IPS DF 4.7 (cell line): ENCODE measurements around the gene PTPRJ.

Source experiments
- DNase-seq: peaks from one replicate; pipeline ENCODE4 v3.0.0-alpha.2; 2013; ENCODE audit warnings: low spot score; ENCODE audit errors: extremely low read depth

The PTPRJ gene

GRCh38 chr11:47994417-47994816 is 14.1 kb downstream of the PTPRJ start:
- no peak for DNase-seq

DNA sequence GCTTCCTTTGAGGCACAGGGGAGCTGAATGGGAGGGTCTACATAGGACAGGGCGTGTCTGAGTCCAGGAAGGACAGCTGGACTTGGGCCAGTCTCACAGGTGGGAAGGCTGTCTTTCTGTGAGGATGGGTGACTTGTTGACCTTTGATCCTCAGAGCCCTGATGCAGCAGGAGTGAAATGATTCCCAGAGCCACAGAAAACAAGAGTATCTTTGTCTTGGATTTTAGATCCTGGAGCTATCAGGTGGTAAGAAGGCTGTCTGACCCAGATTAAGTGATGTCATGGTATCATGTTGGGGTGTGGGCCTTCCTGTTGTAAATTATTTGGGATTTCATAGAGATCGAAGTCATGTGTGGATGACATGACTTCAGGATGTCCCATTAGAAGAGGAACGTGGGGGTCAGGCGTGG is 15.0 kb downstream of the PTPRJ start:
- DNase-seq: no peak

DNA sequence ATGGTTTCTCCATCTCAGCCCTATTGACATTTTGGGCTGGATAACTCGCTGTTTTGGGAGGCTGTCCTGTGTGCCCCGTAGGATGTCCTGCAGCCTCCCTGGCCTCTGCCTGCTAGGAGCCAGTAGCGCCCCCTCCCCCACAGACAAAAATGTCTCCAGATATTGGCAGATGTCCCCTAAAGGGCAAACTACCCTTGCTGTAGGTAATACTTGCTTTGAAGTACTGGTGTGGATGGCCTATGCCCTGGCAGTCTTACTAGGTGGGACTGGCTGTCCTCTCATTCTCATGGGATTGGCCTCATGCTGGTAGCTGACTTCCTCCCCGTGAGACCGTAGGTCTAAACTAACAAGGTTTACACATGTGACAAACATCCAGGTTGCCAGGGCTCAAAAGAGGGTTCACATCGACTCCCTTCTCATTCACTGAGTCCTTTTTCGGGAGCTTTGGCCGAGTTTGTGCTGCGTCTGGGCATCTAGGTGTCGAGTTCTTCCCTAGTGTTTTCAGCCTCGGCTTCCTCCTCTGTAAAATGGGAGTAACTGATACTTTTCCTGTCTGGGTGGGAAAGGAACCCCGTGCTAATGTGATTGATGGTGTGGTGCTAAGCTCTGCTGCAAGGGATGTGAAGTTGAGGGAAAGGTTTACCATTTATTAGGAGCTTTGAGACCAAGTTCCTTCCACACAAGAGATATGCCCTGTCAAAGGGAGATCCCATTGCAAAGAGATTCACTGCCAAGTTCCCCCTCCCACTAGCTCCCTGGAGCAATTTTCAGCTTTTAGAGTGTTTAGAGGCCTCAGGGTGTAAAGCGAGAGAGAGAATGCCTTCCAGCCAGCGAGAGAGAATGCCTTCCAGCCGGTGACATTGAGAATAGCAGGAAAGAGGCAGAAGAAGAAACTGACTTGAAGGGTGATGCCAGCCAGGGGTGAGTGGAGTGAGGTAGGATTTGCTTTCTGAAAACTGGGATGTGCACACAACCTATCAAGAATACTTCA is 17.0 kb downstream of the PTPRJ start:
- DNase-seq: no peak

GRCh38 chr11:47998345-47998732 is 18.0 kb downstream of the PTPRJ start:
- no peak for DNase-seq

DNA sequence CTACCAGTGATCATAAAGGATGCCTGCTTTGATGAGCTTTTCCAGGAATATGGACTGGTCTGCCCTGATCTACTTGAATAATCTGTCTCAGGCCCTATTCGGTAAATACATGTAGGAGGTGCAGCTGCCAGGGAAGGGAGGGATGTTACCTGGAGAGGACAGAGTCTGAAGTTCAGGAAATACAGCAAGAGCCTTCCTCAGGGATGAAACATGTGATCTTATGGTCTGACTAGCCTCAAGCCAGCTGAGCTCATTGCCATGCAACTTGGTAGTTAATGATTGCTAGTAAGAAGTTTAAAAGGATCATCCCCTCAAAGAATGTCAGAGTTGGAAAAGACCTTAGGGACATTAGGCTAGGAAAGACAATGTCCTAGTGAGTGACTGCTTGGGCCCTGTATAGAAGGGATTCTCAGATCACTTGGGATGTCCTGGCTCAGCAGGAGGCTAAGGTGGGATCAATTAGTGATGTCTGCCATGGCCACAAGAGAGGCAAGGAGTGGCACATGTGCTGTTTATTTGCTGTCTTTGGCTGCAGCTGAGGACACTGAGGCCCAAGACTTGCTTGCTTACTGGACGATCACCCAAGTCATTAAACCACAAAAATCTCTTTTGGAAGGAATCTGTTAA is 18.5 kb downstream of the PTPRJ start:
- no peak for DNase-seq

DNA sequence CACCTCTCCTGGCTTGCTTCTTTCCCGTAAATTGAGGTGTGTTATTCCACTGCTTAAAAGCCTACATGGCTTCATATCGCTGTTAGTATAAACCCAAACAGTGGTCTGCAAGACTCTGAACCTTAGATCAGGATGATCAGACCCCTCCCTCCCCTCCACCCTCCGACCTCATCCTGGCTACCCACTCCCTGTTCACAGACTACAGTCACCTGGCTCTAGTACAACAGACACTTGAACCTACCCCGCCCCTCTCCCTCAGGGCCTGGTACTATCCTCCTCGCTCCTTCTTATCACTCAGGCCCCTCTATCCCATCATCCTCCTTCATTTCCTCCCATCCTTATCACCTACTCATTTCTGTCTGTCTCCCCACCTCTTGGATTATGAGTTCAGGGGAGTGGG is 20.1 kb downstream of the PTPRJ start:
- DNase-seq: no peak

DNA sequence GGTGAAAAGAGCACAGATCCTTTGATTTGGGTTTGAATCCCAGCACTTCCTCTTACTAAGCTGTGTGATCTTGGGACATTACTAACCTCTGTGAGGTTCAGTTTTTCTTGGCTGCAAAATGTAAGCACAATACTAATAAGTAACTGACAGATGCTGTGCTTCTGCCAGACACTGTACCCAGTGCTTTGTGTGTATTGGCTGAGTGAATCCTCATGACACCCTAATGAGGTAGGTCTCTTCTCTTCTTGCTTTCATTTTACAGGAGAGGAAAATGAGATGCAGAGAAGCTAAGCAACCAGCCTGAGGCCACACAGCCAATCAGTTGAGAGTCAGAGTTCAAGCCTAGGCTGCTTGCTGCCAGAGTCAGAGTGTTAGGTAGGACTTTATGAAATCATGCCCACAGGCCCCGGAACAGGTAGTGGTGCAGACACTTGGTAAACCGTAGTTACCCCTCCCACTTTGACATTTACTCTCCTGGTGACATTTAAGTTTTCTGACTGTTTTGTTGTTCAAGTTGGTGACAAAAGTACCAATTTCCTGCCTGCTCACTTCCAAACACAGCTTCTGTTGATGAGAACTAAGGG is 21.2 kb downstream of the PTPRJ start:
- no peak for DNase-seq

- no peak for DNase-seq
These were observed 22.2 kb downstream of the PTPRJ start for GRCh38 chr11:48002561-48002960.

DNA sequence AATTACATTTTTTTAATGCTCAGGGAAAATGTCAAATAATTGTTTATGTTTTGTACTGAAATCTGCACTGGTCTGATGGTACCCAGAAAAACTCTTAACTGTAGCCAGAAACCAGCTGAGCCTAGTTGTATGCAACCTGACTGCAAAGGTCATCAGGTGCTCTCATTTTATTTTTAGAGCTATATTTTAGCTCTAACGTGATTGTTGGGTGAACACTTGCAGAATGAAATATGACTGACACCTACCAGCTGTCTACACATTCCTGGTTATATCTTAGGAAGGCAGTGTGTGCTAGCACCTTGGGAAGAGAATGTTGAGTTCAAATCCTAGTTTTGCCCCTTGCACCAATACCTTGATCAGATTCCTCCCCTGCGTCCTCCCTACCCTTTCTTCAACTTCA is 23.6 kb downstream of the PTPRJ start:
- DNase-seq: no peak

DNA sequence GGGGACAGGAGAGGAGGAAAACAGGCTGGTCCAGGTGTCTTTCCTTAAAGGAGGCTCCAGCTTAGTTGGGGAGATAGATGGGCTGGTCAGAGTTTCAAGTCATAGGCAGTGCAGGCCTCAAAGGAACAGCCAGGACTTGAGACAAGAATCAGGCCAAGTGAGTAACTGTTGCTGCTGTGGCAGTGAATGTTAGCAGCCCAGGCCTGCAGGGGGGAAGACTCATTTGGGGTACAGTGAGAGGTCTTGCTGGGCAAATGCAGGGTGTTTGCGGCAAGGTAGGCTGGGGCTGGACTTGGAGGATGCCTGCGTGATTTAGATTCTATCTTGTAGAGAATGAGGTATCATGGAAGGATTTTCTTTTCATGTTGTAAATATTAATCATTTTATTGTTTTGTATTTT is 24.1 kb downstream of the PTPRJ start:
- no peak for DNase-seq

DNA sequence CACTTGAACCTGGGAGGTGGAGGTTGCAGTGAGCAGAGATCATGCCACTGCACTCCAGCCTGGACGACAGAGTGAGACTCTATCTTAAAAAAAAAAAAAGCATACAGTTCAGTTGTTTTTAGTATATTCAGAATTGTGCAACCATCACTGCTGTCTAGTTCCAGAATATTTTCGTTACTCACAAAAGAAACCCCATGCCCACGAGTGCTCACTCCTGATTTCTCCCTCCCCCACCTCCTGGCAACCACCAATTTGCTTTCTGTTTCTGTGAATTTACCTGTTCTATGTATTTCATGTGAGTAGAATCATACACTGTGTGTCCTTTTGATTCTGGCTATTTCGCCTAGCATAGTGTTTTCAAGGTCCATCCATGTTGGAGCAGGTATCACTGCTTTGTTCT is 24.8 kb downstream of the PTPRJ start:
- no peak for DNase-seq

DNA sequence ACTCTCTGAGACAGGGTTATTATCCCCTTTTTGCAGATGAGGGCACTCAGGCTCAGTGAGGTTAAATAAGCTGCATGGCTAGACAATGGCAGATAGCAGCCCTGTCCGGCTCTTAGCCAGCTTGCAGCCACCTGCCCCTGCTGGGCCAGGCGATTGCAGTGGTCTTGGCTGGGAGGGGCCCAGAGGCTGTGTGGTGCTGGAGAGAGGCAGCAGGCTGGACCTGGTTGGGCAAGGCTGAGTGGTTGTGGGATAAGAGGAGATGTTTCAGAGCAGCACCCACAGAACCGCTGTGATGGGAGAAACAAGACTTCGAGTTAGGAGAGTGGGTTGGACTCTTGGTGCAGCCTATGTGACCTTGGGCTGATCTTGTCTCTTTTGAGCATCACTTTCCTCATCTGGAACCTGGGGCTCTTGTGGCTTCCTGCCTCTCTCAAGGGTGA is 25.5 kb downstream of the PTPRJ start:
- no peak for DNase-seq

DNA sequence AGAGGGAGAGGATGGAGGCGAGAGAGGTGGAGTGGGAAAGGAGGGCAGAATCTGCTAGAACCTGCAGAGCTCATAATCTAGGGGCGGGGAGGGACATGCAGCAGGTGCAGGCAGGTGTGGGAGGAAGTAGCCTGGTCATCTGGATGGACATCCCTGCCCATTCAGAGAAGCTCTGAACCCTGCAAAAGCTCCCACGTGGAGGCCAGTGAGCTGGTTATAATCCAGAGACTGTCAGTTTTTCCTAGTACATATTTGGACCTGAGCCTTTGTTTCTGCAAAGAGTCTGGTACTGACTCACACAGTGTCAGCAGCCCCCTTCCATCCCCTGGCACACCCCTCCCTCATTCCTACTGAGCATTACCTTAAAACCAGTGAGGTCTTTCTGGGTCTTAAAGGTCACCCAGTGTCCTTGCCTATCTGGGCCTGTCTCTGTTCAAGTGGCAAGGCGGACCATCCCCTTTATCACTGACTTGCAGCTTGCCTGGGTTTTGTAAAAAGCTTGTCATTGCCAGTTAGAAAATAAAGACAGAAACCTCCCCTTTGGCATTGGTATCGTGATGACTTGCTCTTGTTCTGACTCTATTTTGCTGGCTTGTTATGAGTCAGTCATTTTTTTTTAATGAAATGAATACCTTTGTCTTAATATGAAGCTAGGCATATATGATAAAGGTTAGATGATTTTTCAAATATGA is 26.1 kb downstream of the PTPRJ start:
- no peak for DNase-seq

DNA sequence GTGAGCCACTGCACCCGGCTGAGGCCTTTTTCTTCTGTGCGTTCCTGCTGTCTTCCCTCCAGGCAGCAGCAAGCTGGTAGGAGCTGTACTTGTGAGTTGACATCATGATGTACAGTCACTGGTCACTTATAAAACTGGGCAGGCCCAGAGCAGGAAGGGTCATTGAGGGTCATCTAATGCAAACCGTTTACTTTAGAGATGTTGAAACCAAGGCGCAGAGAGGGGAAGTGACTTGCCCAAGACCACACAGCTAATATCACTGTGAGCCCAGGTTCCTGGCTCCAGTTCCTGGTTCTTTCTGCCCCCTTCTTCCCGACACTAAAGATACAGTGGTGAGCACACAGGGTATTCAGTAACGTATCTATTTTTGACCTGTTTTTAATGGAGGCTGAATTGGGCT is 27.3 kb downstream of the PTPRJ start:
- no peak for DNase-seq

GRCh38 chr11:48008951-48009270 is 28.6 kb downstream of the PTPRJ start:
- no peak for DNase-seq

DNA sequence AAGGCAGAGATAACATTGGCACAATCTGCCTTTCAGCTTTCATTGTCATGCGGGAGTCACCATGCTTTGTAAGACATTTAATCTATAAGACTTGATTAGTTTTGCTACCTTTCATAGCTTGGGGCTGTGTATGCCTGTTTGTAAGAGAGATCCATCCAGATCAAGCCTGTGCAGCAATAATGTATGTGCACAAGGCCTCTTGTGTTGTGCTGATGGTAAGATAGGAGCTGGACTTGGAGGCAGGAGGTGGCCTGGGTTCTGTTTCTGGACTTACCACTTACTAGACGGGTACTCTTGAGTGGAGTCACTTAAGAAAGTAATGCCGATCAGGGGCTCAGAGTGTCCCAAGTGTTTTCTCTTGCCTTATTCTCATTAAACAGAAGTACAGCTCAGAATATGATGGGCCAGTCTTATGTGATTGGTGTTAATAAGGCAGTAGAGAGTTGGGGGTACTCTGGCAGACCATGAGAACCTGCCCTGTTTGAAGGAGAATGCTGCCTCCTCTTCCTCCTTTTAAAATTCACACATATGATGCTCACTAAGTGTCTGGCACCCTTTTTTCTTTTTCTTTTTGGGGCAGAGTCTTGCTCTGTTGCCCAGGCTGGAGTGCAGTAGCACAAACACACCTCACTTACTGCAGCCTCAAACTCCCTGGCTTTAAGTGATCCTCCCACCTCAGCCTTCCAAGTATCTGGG is 30.9 kb downstream of the PTPRJ start:
- no peak for DNase-seq

DNA sequence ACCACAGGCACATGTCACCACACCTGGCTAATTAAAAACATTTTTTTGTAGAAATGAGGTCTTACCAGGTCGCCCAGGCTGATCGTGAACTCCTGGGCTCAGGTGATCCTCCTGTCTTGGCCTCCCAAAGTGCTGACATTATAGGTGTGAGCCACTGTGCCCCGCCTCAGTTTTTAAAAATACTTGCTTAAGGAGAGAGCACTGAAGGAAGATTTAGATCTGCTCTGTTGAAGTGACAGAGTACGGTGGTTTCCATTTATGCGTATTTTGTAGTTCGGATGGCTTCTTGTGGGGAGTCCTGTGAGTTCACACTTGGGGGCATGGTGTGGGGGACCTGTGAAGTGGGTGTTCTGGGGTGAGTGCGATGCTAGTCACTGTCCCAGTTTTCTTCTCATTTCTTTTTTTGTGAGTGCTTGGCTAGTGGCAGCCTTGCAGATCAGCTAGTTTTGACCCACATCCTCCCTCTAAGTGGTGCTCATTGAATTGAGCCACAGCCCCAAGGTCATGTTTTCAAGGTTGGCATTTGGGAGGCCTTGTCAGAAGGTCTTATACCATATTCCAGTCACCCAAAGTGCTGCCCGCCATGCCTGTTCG is 31.5 kb downstream of the PTPRJ start:
- DNase-seq: no peak

DNA sequence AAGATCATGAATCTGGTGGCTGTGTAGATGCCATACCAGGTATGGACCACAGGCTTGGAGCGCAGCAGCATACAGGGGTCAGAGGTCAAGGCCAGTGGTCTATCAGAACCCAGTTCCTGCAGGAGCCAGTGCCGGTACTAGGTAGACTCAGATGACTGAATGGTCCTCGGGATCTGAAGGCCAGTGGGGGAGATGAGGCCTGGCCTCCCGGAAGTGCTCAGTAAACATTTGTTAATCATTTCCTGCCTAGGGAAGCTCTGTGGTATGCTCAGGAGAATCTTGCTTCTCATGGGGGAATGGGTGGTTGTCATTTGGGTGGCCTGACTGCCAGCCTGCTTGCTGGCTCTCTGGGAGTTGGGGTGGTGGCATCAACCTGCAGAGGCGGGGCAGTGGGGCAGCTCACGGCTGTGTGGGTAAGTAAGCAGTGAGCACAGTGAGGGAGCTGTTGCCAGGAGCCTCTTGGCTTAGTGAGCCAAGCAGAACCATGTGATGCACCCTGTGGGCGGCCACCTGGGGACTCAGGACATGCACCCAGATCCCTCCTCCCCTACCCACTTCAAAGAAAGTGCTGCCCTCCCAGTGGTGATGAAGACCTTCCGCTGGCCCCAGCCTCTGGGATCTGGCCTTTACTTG is 33.0 kb downstream of the PTPRJ start:
- DNase-seq: no peak

- DNase-seq: no peak
These were observed 34.6 kb downstream of the PTPRJ start for GRCh38 chr11:48014917-48015316.

DNA sequence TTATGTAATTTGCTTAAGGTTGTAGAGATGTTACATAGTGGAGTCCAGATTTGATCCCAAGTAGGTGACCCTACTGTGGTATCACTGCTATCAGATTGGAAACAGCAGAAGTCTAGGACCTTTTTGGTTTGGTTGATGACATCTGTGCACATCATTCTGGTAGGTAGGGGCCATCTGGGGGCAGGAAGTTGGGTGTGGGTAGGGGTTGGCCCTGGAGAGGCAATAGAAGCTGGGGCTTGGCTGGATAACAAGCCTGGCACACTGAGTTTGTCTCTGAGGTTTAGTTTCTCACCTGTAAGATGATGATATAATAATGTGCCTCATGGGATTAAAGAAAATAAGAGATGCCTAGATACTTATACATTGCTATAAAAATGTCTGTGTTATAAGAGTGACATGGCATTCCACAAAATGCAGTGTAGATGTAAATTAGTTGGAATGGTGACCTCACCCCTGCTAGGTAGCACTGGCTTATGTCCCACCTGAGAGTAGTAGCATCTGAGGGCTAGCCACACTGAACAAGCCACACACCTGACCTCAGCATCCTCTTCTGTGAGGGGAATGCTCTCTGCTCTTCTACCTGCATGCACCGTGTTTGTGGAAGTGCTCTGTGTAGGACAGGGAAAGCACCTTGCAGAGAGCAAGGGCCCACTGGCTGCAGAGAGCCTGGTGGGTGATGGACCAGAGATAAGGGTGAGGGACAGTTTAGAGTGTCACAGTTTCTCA is 36.9 kb downstream of the PTPRJ start:
- DNase-seq: no peak
